ENCODE measurements around the gene ADAMTSL3. TPM values are rescaled to one million over a fixed set of nuclear protein-coding genes. Genes with fewer than 3 reads are reported as not detected.

ADAMTSL3 gene
- total RNA-seq, 1 donor from 2014 or later = 0.67 TPM

- no peak for TF ChIP-seq CTCF (IDR thresholded peaks at IDR 0.05; ENCODE audit: insufficient read depth, low read length, poor library complexity, severe bottlenecking)
- Histone ChIP-seq H3K36me3 (ENCODE audit: control insufficient read depth, insufficient read depth, low read length) (no peaks in the 10 kb centered on the region), H3K27me3 (ENCODE audit: control insufficient read depth, insufficient read depth, low read length) (no peaks in the 10 kb centered on the region), H3K4me3 (ENCODE audit: low read depth, low read length) (no peak overlapping the region)
- no peak for DNase-seq (ENCODE audit: low read depth)
Observed at GRCh38 chr15:83984601-83985000, 330.7 kb downstream of the ADAMTSL3 start.

- no peaks in the 10 kb centered on the region for H3K27me3 ChIP-seq (ENCODE audit: control insufficient read depth, insufficient read depth, low read length)
- TF ChIP-seq CTCF (IDR thresholded peaks at IDR 0.05; ENCODE audit: insufficient read depth, low read length, poor library complexity, severe bottlenecking) = no peak
- H3K36me3 ChIP-seq (ENCODE audit: control insufficient read depth, insufficient read depth, low read length) = no peaks in the 10 kb centered on the region
- no peak overlapping the region for H3K4me3 ChIP-seq (ENCODE audit: low read depth, low read length)
- DNase-seq (ENCODE audit: low read depth) = no peak
Observed at GRCh38 chr15:83991163-83991562, 337.2 kb downstream of the ADAMTSL3 start.

- no peak overlapping the region for H3K4me3 ChIP-seq (ENCODE audit: low read depth, low read length)
- H3K27me3 ChIP-seq (ENCODE audit: control insufficient read depth, insufficient read depth, low read length) = no peaks in the 10 kb centered on the region
- H3K36me3 ChIP-seq (ENCODE audit: control insufficient read depth, insufficient read depth, low read length) = no peaks in the 10 kb centered on the region
- no peak for DNase-seq (ENCODE audit: low read depth)
- no peak for TF ChIP-seq CTCF (IDR thresholded peaks at IDR 0.05; ENCODE audit: insufficient read depth, low read length, poor library complexity, severe bottlenecking)
Observed at GRCh38 chr15:83992324-83993031, 338.6 kb downstream of the ADAMTSL3 start.

- no peak for TF ChIP-seq CTCF (IDR thresholded peaks at IDR 0.05; ENCODE audit: insufficient read depth, low read length, poor library complexity, severe bottlenecking)
- no peak for DNase-seq (ENCODE audit: low read depth)
- Histone ChIP-seq H3K4me3 (ENCODE audit: low read depth, low read length) (no peak overlapping the region), H3K36me3 (ENCODE audit: control insufficient read depth, insufficient read depth, low read length) (no peaks in the 10 kb centered on the region), H3K27me3 (ENCODE audit: control insufficient read depth, insufficient read depth, low read length) (no peaks in the 10 kb centered on the region)
Observed at GRCh38 chr15:83993591-83993990, 339.7 kb downstream of the ADAMTSL3 start.

DNA sequence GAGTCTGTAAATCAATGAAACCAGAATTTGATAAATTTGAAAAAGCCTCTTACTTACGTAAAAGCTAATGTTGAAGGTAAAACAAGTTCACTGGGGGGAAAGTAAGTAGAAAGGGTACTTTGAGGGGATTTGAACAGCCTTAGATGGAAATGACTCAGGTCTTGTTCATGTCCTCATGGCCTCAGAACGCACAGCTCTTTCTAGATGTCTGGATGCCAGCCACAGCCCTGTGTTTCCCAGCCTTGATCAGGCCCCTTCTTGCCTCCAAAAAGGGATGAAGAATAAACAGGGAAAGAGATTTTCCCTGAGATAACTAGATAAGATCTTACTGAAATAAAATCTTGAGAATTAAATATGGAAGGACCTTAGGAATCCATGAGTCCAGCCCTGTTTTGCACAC is 344.6 kb downstream of the ADAMTSL3 start:
- H3K4me3 ChIP-seq (ENCODE audit: low read depth, low read length) = no peak overlapping the region
- DNase-seq (ENCODE audit: low read depth) = no peak
- TF ChIP-seq CTCF (IDR thresholded peaks at IDR 0.05; ENCODE audit: insufficient read depth, low read length, poor library complexity, severe bottlenecking) = no peak
- H3K36me3 ChIP-seq (ENCODE audit: control insufficient read depth, insufficient read depth, low read length) = no peaks in the 10 kb centered on the region
- no peaks in the 10 kb centered on the region for H3K27me3 ChIP-seq (ENCODE audit: control insufficient read depth, insufficient read depth, low read length)
